ENCODE data around the gene GGCX.

The GGCX gene

DNA sequence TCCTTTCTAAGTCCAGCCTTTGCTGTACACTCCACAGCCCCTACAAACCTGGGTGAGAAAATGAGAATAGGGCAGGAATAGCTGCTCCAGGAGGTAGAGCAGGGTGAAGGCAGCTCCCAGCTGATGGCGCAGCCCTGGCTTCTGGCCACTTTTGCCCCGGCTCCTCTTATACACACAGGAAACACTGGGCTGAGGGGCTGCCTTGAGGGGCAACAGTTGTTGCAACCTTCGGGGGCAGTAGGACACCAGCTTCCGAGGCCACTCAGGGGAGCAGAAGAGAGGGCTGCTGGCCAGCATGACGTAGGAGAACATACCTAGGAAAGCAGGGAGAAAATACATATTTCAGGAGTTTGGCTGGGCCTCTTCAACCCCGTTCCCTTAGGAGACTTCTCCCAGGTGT is 8.1 kb downstream of the GGCX start:
- no peak overlapping the region for H3K4me3 ChIP-seq (ENCODE audit: control insufficient read depth, low read depth, low read length)
- DNase-seq (ENCODE audit: low read depth): no peak
- TF ChIP-seq, protein P1, sequence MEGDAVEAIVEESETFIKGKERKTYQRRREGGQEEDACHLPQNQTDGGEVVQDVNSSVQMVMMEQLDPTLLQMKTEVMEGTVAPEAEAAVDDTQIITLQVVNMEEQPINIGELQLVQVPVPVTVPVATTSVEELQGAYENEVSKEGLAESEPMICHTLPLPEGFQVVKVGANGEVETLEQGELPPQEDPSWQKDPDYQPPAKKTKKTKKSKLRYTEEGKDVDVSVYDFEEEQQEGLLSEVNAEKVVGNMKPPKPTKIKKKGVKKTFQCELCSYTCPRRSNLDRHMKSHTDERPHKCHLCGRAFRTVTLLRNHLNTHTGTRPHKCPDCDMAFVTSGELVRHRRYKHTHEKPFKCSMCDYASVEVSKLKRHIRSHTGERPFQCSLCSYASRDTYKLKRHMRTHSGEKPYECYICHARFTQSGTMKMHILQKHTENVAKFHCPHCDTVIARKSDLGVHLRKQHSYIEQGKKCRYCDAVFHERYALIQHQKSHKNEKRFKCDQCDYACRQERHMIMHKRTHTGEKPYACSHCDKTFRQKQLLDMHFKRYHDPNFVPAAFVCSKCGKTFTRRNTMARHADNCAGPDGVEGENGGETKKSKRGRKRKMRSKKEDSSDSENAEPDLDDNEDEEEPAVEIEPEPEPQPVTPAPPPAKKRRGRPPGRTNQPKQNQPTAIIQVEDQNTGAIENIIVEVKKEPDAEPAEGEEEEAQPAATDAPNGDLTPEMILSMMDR (IDR thresholded peaks at IDR 0.05; ENCODE audit: control insufficient read depth, insufficient read depth, low read depth, low read length, missing control alignments): no peak

DNA sequence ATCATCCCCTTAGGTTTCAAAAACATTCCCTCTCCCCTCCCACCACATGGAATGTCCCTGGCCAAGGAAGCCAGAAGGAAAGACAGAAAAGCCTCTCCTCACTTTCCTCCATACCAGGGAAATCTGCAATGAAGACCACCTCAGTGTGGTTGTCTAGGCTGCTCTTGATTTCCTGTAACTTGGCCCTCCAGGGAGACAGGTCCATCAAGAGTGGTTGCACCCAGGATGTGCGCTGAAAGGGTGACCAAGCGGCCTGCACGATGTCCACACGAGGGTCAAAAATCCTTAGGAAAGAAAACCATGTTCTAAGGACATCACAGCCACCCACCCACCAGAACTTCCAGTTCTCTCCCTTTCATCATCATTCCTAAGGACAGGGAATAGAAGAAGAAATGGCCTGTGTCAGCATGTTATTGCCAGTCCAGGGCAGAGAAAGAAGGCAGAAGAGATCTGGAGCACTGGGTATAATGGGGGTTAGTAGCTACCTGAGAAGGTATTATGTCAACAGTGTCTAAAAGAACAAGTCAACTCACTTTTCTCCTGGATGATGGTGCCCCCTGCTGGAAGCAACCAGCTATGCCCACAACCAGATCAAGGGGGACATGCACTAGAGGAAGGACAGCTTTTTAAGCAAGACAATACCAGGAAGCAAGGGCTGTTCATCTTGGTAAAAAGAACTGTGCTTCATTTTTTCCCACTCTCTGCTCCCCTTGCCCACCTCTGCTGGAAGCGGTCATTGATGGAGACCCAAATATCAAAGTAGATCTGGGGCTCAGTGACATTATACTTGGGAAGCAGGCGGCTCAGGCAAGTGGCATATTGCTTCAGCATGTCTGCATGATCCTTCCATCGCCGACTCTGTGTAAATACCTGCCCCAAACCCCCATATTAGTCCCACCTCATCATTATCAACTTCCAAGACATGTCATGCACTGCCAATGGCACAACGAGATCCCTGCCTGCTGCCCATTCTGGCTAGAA is 9.3 kb downstream of the GGCX start:
- no peak for DNase-seq (ENCODE audit: low read depth)
- H3K4me3 ChIP-seq (ENCODE audit: control insufficient read depth, low read depth, low read length): no peak overlapping the region
- TF ChIP-seq, protein P1 (IDR thresholded peaks at IDR 0.05; ENCODE audit: control insufficient read depth, insufficient read depth, low read depth, low read length, missing control alignments): peak; percentile 89

GRCh38 chr2:85550486-85550885 is 10.8 kb downstream of the GGCX start:
- TF ChIP-seq, protein P1 (IDR thresholded peaks at IDR 0.05; ENCODE audit: control insufficient read depth, insufficient read depth, low read depth, low read length, missing control alignments): no peak
- no peak for DNase-seq (ENCODE audit: low read depth)
- H3K4me3 ChIP-seq (ENCODE audit: control insufficient read depth, low read depth, low read length): no peak overlapping the region

DNA sequence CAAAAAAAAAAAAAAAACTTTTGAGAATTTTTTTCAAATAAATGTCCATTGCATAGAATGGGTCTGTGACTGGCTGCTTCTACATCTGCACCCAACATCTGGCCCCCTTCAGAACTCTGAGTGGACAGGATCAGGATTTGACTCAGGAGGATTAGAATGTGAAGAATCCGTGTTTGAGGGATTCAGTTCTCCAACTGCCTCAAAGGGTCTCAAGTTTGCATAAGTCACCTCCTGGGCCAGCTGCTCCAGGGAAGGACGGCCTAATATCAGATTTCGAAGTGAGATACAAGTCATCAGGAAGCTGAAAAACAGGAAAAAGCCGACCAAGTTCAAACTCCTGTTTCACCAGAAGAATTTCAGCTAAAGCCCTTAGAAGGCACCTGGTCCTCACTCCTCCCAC is 11.5 kb downstream of the GGCX start:
- no peak overlapping the region for H3K4me3 ChIP-seq (ENCODE audit: control insufficient read depth, low read depth, low read length)
- TF ChIP-seq, protein P1 (IDR thresholded peaks at IDR 0.05; ENCODE audit: control insufficient read depth, insufficient read depth, low read depth, low read length, missing control alignments): no peak
- peak; percentile 77 for DNase-seq (ENCODE audit: low read depth)

DNA sequence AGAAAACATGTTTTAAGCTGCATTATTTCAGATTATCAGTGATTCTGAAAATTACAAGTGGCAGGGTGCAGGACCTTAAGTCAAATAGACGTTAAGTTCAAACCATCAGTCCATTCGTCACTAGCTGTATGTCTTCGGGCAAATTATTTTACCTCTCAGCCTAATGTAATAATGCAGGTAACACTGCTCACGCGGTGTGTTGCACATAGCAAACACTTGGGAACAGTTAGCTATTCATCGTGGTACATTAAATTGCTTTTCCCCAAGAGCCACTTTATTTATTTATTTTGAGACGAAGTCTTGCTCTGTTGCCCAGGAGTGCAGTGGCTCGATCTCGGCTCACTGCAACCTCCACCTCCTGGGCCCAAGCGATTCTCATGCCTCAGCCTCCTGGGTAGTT is 12.2 kb downstream of the GGCX start:
- TF ChIP-seq, protein P1 (IDR thresholded peaks at IDR 0.05; ENCODE audit: control insufficient read depth, insufficient read depth, low read depth, low read length, missing control alignments): no peak
- no peak for DNase-seq (ENCODE audit: low read depth)
- H3K4me3 ChIP-seq (ENCODE audit: control insufficient read depth, low read depth, low read length): no peak overlapping the region

DNA sequence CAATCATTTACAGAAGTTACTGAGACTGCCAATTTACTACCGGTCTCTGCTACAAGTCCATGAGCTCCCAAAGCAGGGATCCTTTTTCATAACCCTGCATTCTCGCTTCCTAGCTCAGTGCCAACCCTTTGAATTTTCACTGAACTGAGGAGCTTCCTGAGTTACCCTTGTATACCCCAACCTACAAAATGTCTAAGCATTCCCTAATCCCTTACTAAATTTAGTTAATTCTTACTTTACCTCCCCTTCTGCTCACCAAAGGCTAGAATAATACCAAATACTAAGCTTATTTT is 12.7 kb downstream of the GGCX start:
- TF ChIP-seq, protein P1 (IDR thresholded peaks at IDR 0.05; ENCODE audit: control insufficient read depth, insufficient read depth, low read depth, low read length, missing control alignments): no peak
- H3K4me3 ChIP-seq (ENCODE audit: control insufficient read depth, low read depth, low read length): no peak overlapping the region
- no peak for DNase-seq (ENCODE audit: low read depth)

All from AG09309 (cell line).